Hematopoietic multipotent progenitor cell (in vitro differentiated cells): ENCODE measurements around the gene COL27A1. TPM values are rescaled to one million over a fixed set of nuclear protein-coding genes. Genes with fewer than 3 reads are reported as not detected.

Experiments
- DNase-seq, 3 donors: peaks; one replicate each; pipeline ENCODE4 v3.0.0-alpha.2; 2011 to 2015; ENCODE audit warnings: low read depth in 2 of 3, low spot score in 2 of 3
- total RNA-seq: library from RNA; depleted of rRNA; stranded (reverse); fragments of >200 nt; gene quantifications from one replicate; pipeline ENCODE4 v1.2.3, GENCODE V29; 2012

The COL27A1 gene
- total RNA-seq, 1 donor, result 0.27 TPM

- no peak for DNase-seq
These were observed 126.3 kb downstream of the COL27A1 start for GRCh38 chr9:114281473-114282103.

DNA sequence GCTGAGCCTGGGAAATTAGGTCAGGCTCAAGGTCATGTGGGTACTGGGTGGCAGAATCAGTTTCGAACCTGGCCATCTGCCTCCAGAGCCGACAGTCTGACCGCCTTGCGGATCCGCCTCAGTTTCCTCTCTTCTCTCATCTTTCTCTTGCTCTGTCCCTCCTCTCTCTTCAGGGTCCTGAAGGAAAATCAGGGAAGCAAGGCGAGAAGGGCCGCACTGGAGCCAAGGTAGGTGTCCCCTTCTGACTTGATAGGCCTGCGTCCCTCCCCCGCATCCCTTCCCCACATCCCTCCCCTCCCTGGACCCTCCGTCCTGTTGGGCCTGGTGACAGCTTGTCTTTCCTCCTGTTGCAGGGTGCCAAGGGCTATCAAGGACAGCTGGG is 126.8 kb downstream of the COL27A1 start:
- no peak for DNase-seq

GRCh38 chr9:114282507-114282906 is 127.2 kb downstream of the COL27A1 start:
- DNase-seq, result no peak

DNA sequence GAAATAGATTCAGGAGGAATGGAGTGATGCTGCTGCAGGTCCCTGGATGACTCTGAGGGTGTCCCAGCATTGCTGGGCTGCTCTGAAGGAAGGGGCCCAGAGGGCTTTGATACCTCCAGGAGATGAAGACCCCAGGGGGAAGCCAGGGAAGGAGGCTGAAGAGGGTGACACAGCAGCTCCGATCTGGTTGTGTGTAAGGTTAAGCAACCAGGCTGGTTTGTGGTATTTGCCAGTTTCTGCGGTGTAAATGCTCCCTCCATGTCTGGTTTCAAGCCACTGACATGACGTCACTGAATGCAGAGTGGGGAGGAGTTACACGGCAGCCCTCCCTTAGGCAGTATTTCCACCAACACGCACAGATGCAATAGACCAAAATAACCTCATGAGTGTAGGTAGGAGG is 127.6 kb downstream of the COL27A1 start:
- DNase-seq, result peak in 2 of 3 donors; percentile 28 to 59

- no peak for DNase-seq
These were observed 128.3 kb downstream of the COL27A1 start for GRCh38 chr9:114283551-114284111.

DNA sequence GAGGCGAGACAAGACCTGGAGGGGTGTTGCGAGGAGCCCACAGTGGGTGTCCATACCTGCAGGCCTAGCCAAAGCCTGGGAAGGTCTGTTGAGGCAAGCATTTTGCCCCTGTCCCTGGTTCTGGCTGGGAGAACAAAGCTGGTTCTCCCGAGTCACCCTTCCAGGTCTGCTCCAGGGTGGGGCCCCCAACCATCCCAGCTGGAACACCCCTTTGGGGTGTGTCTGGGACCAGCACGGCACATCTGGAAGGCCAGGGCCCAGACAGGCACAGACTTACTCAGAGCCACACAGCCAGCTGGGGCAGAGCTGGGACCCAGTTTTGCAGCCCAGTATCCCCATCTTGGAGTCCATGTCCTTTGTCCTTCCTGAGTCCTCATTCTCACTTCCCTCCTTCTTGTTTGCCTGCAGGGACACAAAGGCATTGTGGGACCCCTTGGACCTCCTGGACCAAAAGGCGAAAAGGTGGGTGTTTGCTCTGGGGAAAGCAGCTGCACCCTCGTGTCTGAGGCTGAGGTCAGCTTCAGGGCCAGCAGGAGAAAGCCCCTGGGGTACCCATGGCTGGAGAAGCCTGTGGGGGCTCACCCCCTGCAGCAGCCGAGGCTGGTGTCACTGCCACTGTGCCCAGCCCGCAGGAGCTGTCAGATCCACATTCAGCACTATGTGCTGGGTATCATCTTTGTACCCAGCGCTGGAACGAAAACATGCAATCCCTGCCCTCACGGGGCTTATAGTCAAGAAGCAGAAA is 129.2 kb downstream of the COL27A1 start:
- no peak for DNase-seq

- peak in 2 of 3 donors; percentile 42 to 53 for DNase-seq
These were observed 130.0 kb downstream of the COL27A1 start for GRCh38 chr9:114285166-114285867.

- DNase-seq, result no peak
These were observed 130.9 kb downstream of the COL27A1 start for GRCh38 chr9:114286146-114286679.

- DNase-seq, result no peak
These were observed 131.8 kb downstream of the COL27A1 start for GRCh38 chr9:114287001-114287762.

- no peak for DNase-seq
These were observed 132.4 kb downstream of the COL27A1 start for GRCh38 chr9:114287763-114288192.

GRCh38 chr9:114288193-114289091 is 133.1 kb downstream of the COL27A1 start:
- DNase-seq, result no peak

DNA sequence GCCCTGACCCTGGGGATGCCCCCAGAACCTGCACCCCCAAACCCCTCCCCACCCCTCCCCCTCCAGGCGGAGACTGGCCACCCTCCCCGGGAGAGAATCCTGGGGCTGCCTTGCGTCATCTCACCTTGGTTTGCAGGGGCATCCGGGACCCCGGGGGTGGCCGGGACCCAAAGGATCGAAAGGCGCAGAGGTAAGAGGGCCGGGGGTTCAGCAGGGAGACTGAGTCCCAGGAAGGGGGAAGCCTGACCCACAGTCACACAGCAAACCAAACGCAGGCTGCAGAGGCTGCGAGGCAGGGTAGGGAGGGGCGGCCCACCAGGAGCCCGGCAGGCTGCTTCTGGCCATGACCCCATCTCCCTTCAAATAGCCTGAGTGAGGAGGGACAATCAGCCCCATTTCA is 133.8 kb downstream of the COL27A1 start:
- DNase-seq, result no peak

DNA sequence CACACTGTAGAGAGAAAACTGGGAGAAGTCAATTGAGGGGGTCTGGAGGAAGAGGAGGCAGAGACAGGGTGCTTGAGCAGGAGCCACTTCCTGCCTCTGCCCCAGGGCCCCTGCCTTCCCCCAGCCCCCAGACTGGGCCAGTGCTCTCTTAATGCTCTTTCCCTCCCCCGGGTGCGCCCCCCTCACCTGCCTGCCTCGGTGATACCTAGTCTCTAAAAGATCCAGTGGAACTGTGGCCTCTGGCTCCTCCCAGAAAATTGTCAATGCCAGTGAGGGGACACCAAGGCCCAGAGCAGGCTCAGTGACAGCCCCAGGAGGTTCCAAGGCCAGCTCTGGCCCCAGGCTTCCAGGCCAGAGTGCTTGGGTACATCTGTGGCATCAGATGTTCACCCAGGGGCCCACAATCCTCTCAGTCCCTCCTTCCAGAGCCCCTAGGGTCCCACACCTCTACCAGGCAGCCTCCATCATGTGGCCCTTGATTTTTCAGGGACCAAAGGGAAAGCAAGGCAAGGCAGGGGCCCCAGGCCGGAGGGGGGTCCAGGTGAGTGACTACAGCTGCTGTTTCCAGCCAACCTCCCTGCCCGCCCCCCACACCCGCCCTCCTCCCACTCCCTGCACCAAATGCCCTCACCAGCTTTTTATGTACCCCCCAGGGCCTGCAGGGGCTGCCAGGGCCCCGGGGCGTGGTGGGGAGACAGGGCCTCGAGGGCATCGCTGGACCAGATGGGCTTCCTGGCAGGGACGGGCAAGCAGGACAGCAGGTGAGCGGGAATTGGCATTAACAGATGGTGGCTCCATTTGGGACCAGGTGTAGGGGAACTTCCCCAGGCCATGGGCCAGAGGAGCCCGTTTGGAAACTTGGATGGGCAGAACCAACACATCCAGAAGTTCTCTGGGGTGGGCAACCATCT is 134.5 kb downstream of the COL27A1 start:
- no peak for DNase-seq

DNA sequence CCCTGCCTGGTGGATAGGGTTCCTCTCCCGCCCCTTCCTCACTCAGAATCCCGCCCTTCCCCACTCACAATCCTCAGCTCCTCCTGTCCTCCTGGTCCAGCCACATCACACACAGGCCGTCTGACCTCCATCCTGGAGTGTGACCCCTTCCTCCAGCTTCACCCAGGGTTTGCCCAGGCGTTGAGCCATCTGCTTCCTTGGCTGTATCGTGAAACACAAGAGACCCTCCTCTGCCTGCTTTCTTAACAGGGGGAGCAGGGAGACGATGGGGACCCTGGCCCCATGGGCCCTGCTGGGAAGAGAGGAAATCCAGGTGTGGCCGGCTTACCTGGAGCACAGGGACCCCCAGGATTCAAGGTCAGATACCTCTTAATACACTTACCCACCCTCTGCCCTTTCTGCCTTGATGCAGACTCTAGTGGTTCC is 135.2 kb downstream of the COL27A1 start:
- no peak for DNase-seq

- DNase-seq, result peak; percentile 50 to 73 (median 54)
These were observed 135.7 kb downstream of the COL27A1 start for GRCh38 chr9:114291064-114291474.

- DNase-seq, result no peak
These were observed 136.7 kb downstream of the COL27A1 start for GRCh38 chr9:114291886-114292590.

DNA sequence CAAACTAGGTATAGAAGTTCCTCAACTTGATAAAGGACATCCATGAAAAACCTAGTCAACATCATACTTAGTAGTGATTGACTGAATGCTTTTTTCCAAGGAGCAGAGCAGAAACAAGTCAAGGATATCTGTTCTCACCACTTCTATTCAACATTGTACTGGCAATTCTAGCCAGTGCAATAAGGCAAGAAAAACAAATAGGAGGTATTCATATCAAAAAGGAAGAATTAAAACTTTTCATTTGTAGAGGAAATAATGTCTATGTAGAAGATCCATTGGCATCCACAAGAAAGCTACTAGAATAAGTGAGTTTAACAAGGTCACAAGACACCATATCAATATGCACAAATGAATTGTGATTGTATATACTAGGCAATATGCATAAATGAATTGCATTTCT is 139.3 kb downstream of the COL27A1 start:
- no peak for DNase-seq

- no peak for DNase-seq
These were observed 141.0 kb downstream of the COL27A1 start for GRCh38 chr9:114296338-114296737.
